Fibroblast of mammary gland (primary cell): ENCODE measurements around the gene BCL2.

ENCODE experiments used
- DNase-seq: peaks from one replicate; pipeline ENCODE4 v3.0.0-alpha.2; 2010; ENCODE audit warnings: low read depth
- H3K4me3 ChIP-seq: 2 replicates; pipeline ENCODE4 v1.5.1; 2011; ENCODE audit warnings: low read depth, mild to moderate bottlenecking, low read length, moderate library complexity; ENCODE audit not compliant: control insufficient read depth
- TF ChIP-seq, protein P1 (sequence below): conservative IDR thresholded peaks from 2 replicates; pipeline ENCODE4 v1.5.1; 2011; ENCODE audit warnings: low read depth, low read length, inconsistent platforms; ENCODE audit not compliant: control insufficient read depth, insufficient read depth

BCL2 gene

DNA sequence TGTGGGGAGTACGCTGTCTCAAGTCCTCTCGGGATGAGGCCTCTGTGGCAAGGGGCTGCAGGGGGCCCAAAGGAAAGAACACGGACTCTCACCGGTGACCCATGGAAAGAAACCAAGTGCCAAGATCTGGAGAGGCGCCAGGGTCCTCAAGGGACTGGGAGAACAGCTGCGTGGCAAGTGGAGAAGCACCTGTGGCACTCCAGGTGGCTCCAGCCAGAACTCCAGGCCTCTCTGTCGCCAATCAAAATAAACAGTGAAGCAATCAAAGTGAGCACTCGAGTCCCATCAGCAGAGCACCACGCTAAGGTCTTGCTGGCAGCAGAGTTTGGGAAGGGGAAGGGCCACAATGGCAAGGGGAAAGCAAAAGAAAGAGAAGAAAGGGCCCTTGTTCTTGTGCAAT, 54.7 kb downstream of the BCL2 start:
- TF ChIP-seq, protein P1, sequence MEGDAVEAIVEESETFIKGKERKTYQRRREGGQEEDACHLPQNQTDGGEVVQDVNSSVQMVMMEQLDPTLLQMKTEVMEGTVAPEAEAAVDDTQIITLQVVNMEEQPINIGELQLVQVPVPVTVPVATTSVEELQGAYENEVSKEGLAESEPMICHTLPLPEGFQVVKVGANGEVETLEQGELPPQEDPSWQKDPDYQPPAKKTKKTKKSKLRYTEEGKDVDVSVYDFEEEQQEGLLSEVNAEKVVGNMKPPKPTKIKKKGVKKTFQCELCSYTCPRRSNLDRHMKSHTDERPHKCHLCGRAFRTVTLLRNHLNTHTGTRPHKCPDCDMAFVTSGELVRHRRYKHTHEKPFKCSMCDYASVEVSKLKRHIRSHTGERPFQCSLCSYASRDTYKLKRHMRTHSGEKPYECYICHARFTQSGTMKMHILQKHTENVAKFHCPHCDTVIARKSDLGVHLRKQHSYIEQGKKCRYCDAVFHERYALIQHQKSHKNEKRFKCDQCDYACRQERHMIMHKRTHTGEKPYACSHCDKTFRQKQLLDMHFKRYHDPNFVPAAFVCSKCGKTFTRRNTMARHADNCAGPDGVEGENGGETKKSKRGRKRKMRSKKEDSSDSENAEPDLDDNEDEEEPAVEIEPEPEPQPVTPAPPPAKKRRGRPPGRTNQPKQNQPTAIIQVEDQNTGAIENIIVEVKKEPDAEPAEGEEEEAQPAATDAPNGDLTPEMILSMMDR = no peak
- H3K4me3 ChIP-seq = no peak overlapping the region
- DNase-seq = no peak

DNA sequence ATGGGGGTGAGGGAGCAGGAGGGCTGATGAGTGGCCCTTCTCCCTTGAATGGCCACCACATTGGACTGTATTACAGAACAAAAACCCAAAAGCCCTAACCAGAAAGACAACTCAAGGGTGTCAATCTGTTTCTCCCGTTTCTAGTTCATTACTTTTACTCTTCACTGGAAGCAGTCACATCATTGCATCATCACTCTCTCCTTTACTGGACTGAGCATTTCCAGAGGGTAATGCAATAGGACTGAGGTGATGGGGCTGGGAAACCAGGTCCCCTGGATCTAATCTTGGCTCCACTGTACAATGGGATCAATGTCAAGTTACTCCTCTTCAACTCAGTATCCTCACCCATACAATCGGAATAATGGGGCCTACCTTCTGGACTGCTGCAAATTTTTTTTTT, 56.1 kb downstream of the BCL2 start:
- DNase-seq = no peak
- H3K4me3 ChIP-seq = no peak overlapping the region
- TF ChIP-seq, protein P1 = no peak

DNA sequence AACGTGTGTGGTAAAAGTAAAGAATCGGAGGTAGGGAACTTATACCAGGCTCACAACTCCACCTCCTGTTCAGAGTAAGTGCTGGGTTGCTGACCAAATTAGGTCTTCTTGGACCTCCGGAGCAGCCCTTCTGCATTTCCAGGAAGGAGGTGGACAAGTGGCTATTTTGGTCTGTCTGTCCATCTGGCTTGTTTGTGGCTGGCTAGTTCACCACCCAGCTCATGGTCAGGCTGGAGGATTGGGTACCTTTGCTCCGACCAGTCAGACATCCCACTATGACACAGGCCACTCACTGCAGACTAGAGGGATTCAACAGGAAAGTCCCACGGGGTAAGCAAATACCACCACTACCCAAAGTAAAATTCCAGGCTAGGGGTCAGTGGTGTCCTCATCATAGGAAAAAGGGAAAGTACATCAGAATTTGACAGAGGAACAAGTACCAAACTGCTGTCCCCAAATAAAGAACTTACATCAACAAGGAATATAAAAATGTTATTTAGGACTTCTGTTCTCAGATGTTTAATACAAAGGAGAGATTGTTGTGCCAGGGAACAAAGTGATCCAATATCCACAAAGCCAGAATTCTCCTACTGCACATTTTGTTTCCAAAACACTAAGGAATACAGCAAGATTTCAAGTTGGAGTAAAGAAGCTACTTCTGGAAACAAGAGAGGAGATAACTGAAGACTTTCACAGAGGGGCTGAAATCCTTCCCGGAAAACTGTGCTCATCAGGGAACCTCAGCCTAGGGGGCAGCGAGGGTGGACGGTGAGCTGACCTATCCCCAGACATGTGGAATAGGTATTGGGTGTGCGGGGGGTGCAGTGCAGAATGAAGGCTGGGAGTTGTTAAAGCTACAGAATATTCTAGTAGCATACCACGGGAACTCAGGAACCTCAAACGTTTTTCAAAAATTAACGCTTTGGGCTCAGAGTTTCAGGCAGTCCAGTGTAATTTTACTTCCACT, 56.9 kb downstream of the BCL2 start:
- DNase-seq = no peak
- no peak overlapping the region for H3K4me3 ChIP-seq
- TF ChIP-seq, protein P1 = no peak

DNA sequence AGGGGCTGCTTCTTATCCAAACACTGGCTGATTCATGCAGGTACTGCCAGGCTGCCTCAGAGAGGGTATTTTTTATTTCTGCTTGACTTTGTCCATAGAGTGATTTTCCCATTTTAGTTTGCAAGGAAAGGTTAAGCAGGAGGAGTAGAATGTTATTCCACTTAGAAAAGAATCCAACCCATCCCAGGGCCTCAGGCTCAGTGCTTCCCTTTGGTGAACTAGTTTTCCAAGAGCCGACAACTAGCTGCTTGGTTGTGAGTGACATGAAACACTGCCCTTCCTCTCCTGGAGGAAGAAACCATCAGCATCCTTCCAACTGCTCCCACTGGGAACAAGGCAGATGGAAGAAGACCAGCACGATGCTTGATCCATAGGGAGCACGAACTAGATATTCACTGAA, 58.5 kb downstream of the BCL2 start:
- DNase-seq = no peak
- no peak overlapping the region for H3K4me3 ChIP-seq
- TF ChIP-seq, protein P1 = no peak

DNA sequence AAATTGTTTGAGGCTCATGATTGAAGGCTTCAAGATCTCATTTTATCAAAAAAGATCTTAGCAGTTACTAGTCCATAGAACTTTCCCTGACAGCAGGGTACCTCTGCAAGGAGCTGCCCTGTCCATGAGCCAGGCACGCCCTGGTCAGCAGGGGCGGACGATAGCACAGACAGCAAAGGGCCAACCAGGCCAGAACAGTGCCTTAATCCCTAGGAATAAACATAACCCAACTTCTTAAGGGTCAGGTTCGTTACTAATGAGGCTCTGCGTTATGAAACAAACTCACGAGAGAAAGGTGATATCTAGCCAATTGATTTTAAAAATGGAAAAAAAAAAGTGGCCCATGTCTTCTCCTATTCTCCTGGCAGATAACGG, 59.2 kb downstream of the BCL2 start:
- no peak overlapping the region for H3K4me3 ChIP-seq
- TF ChIP-seq, protein P1 = no peak
- DNase-seq = no peak

DNA sequence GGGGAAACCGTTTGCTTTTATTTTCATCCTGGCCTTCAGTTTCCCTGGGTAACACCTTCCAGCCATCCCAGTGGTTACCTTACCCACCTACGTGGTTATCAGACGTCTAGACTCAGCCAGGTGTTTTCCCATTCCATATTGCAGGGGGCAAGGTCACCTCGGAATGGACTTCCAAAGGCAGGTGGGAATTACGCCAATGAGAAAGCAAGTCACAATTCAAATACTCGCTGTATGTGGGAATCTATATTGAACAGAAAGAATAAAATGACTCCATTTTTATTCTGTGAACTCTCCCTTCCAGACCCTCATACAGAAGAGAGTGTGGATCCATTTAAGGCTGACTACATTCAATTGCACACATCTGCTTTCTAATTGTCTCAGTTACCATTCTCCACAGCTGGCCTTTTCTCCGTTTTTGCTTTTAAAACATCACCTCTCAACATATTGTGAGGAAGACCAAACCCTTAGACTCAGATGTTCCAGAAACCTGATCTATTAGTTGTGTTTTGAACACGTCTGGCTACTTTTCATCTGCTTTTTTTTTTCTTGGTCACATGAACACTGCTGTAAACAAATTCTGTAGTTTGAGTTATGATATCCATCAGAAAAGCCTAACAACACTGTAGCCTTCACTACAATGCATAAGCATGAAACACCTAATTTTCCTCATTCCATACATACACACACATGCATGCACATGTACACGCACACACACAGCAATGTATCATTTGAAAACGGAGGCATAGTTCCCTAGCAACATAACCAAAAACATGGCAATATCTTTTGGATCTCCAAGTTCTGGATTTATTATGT, 59.8 kb downstream of the BCL2 start:
- TF ChIP-seq, protein P1 = no peak
- no peak overlapping the region for H3K4me3 ChIP-seq
- DNase-seq = no peak
